Endothelial cell of umbilical vein (primary cell): ENCODE measurements around the gene PLPPR2. TPM values are rescaled to one million over a fixed set of nuclear protein-coding genes. Genes with fewer than 3 reads are reported as not detected.

Source experiments
- BruUV-seq: library from RNA; stranded (reverse); fragments of 400-500 nt; replicated peaks from 2 replicates; lab custom pipeline; 2021; lab: Mats Ljungman, UMichigan
- CTCF ChIA-PET: fragments of 300-600, 350-600 bp; sonication (Branson Sonifier 250); formaldehyde crosslinking; loops from one replicate; lab custom pipeline; 2021; ENCODE audit warnings: antibody characterized with exemption, inconsistent platforms; lab: Charles Lee
- POLR2A ChIA-PET: fragments of 300-600, 350-600 bp; sonication (Branson Sonifier 250); formaldehyde crosslinking; loops from one replicate; lab custom pipeline; 2021; ENCODE audit warnings: antibody characterized with exemption, inconsistent platforms; lab: Charles Lee
- DNase-seq: peaks from one replicate; pipeline ENCODE4 v3.0.0-alpha.2; 2011; ENCODE audit warnings: low read depth, low spot score
- FAIRE-seq: peaks from 2 replicates; lab custom pipeline; 2011; peaks lifted over from hg19 to GRCh38; lab: Jason Lieb, UNC
- H2AFZ ChIP-seq: 2 replicates; pipeline ENCODE4 v1.6.0; 2012; ENCODE audit warnings: low read depth, low read length, control low read depth, inconsistent platforms
- H3K27ac ChIP-seq: 2 replicates; pipeline ENCODE4 v1.5.1; 2011; ENCODE audit warnings: low read depth, mild to moderate bottlenecking, control low read depth, low read length, moderate library complexity; ENCODE audit not compliant: insufficient read depth
- H3K27me3 ChIP-seq, 2 experiments: 2 replicates each; pipeline versions ENCODE4 v1.6.0 to v1.6.1; 2011; ENCODE audit warnings: low read length in 2 of 2, mixed read lengths in 1 of 2; ENCODE audit not compliant: control insufficient read depth in 2 of 2, insufficient read depth in 2 of 2
- H3K36me3 ChIP-seq, 2 experiments: 2 replicates in 1 of 2; 3 replicates in 1 of 2; pipeline ENCODE4 v1.5.1; 2011; ENCODE audit warnings: low read length in 2 of 2, mild to moderate bottlenecking in 1 of 2, moderate library complexity in 1 of 2; ENCODE audit not compliant: control insufficient read depth in 2 of 2, insufficient read depth in 2 of 2; ENCODE audit errors: extremely low read depth in 1 of 2
- H3K4me1 ChIP-seq: 3 replicates; pipeline ENCODE4 v1.5.1; 2011; ENCODE audit warnings: mild to moderate bottlenecking, low read length; ENCODE audit not compliant: control insufficient read depth, insufficient read depth; ENCODE audit errors: extremely low read depth
- H3K4me2 ChIP-seq: 2 replicates; pipeline ENCODE4 v1.6.1; 2011; ENCODE audit warnings: low read length, control low read depth, mixed read lengths; ENCODE audit not compliant: insufficient read depth
- H3K4me3 ChIP-seq, 3 experiments: fragments of 200-600 bp in 1 of 3; sonication (generic), shearing (Covaris generic) in 1 of 3; replicated peaks in 1 of 3; 2 replicates each; pipeline ENCODE4 v1.5.1; 2011 to 2016; ENCODE audit warnings: control low read depth in 3 of 3, low read length in 3 of 3, mild to moderate bottlenecking in 2 of 3, inconsistent platforms in 1 of 3, low read depth in 1 of 3, moderate library complexity in 1 of 3; ENCODE audit not compliant: insufficient read depth in 1 of 3
- H3K79me2 ChIP-seq: 2 replicates; pipeline ENCODE4 v1.6.0; 2012; ENCODE audit warnings: low read length, inconsistent platforms; ENCODE audit not compliant: control insufficient read depth, insufficient read depth
- H3K9ac ChIP-seq: replicated peaks from 2 replicates; pipeline ENCODE3; 2011; ENCODE audit warnings: low read length, control low read depth; ENCODE audit not compliant: insufficient read depth; ENCODE audit errors: extremely low read depth
- H3K9me1 ChIP-seq: replicated peaks from 3 replicates; pipeline ENCODE4 v1.6.0; 2011; ENCODE audit warnings: mild to moderate bottlenecking, low read length; ENCODE audit not compliant: control insufficient read depth, insufficient read depth; ENCODE audit errors: extremely low read depth
- H3K9me3 ChIP-seq: replicated peaks from 2 replicates; pipeline ENCODE4 v1.5.1; 2012; ENCODE audit warnings: low read length, inconsistent platforms; ENCODE audit not compliant: control insufficient read depth, insufficient read depth
- H4K20me1 ChIP-seq: replicated peaks from 2 replicates; pipeline ENCODE3; 2011; ENCODE audit warnings: mild to moderate bottlenecking, low read length; ENCODE audit not compliant: control insufficient read depth, insufficient read depth; ENCODE audit errors: extremely low read depth
- EZH2 ChIP-seq: IDR thresholded peaks from 2 replicates; pipeline ENCODE4 v1.6.1; 2012; ENCODE audit warnings: borderline replicate concordance, low read depth, mild to moderate bottlenecking, moderate library complexity, low read length, inconsistent platforms; ENCODE audit not compliant: severe bottlenecking
- FOS ChIP-seq: IDR thresholded peaks from 2 replicates; pipeline ENCODE4 v1.6.1; 2011; ENCODE audit warnings: mild to moderate bottlenecking, low read length, moderate library complexity, borderline replicate concordance; ENCODE audit not compliant: insufficient read depth
- GATA2 ChIP-seq: IDR thresholded peaks from 2 replicates; pipeline ENCODE4 v1.7.0; 2011; ENCODE audit warnings: low read depth, mild to moderate bottlenecking, moderate library complexity, mixed read lengths, low read length; ENCODE audit not compliant: insufficient read length, insufficient read depth
- JUN ChIP-seq: IDR thresholded peaks from 2 replicates; pipeline ENCODE4 v1.6.1; 2011; ENCODE audit warnings: borderline replicate concordance, low read depth; ENCODE audit not compliant: insufficient read length, insufficient read depth
- MYC ChIP-seq: IDR thresholded peaks from one replicate; pipeline ENCODE4 v1.6.1; 2011; ENCODE audit warnings: mild to moderate bottlenecking, low read depth, low read length
- POLR2A ChIP-seq: IDR thresholded peaks from 2 replicates; pipeline ENCODE4 v1.6.1; 2012; ENCODE audit warnings: low read depth, mild to moderate bottlenecking, control low read depth, low read length
- POLR2AphosphoS5 ChIP-seq: IDR thresholded peaks from 2 replicates; pipeline ENCODE4 v1.6.1; 2012; ENCODE audit warnings: low read depth, mild to moderate bottlenecking, control low read depth, low read length, moderate library complexity; ENCODE audit not compliant: insufficient read depth
- dilution Hi-C: fragments of 300-500 bp; cut with MboI; formaldehyde crosslinking; loops from one replicate; pipeline ENCODE4 v1.15.0; 2019; ENCODE audit warnings: low sequenced_read_pairs; ENCODE audit not compliant: extremely low pct_ligation_motif_present
- intact Hi-C: fragments of 100-400 bp; cut with micrococcal nuclease; formaldehyde crosslinking; loops from one replicate; pipeline ENCODE4 v1.10.0; 2022
- polyA plus RNA-seq, 4 experiments: library from polyadenylated mRNA; depleted of rRNA in 3 of 4; stranded (reverse) in 3 of 4; unstranded in 1 of 4; fragments of >200 nt; gene quantifications; 2 replicates each; pipeline versions ENCODE4 v1.2.1 to v1.2.3, GENCODE V29; 2011 to 2012; ENCODE audit warnings: missing spikeins in 1 of 4
- total RNA-seq: library from RNA; stranded (reverse); gene quantifications from 2 replicates; pipeline ENCODE4 v1.2.3, GENCODE V29; 2021
- TF ChIP-seq, protein P1 (sequence below): IDR thresholded peaks from 2 replicates; pipeline ENCODE4 v1.6.1; 2011; ENCODE audit not compliant: insufficient read depth, insufficient read length
- TF ChIP-seq, protein P2 (sequence below), 2 donors: IDR thresholded peaks; 1 replicate in 1 of 2; 2 replicates in 1 of 2; pipeline ENCODE4 v1.5.1; 2011; ENCODE audit warnings: low read length in 2 of 2, mild to moderate bottlenecking in 2 of 2, moderate library complexity in 2 of 2, control low read depth in 1 of 2, inconsistent platforms in 1 of 2, low read depth in 1 of 2; ENCODE audit not compliant: insufficient read depth in 1 of 2; ENCODE audit errors: extremely low read depth in 1 of 2

PLPPR2 gene
- total and polyA plus RNA-seq, 2 donors (not counting 3 experiments of a cell fraction or from before 2014, with no cell fraction given) = 23.7 to 28.7 TPM

DNA sequence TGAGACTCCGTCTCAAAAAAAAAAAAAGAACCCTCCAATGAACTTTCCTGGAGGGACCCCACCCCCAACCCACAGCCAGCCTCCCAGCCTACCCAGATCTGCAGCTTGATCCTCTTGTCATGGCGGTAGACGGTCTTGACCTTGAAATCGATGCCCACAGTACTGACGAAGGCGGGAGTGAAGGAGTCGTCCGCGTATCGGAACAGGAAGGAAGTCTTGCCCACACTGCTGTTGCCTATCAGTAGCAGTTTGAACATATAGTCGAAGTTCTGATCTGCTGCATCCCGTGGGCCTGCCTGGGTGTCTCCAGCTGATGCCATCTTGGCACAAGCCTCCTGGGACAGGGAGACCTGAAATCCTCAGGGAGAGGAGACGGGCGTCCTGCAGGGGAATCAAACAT, 18.2 kb upstream of the PLPPR2 start:
- POLR2A ChIA-PET = no interaction called here
- intact Hi-C loops = no loop called here
- no peak for FAIRE-seq
- no TSS peak for BruUV-seq
- dilution Hi-C loops = no loop called here
- Histone ChIP-seq H3K9ac (no peak overlapping the region), H3K9me3 (no peaks in the 10 kb centered on the region), H3K4me3 (no peak overlapping the region), H3K27me3 (no peaks in the 10 kb centered on the region), H4K20me1 (no peaks in the 10 kb centered on the region), H3K4me2 (no peak overlapping the region), H3K4me1 (peaks cover 11% of the 10 kb centered on the region), H3K27ac (no peak overlapping the region), H3K79me2 (no peaks in the 10 kb centered on the region), H3K9me1 (no peaks in the 10 kb centered on the region), H2AFZ (no peak overlapping the region), H3K36me3 (peaks cover 0 to 11% of the 10 kb centered on the region in 2 experiments)
- DNase-seq = no peak
- TF ChIP-seq MYC (no peak), FOS (no peak), EZH2 (no peak), POLR2AphosphoS5 (no peak), JUN (no peak), GATA2 (no peak), POLR2A (no peak)
- TF ChIP-seq, protein P1, sequence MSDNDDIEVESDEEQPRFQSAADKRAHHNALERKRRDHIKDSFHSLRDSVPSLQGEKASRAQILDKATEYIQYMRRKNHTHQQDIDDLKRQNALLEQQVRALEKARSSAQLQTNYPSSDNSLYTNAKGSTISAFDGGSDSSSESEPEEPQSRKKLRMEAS = no peak
- TF ChIP-seq, protein P2, sequence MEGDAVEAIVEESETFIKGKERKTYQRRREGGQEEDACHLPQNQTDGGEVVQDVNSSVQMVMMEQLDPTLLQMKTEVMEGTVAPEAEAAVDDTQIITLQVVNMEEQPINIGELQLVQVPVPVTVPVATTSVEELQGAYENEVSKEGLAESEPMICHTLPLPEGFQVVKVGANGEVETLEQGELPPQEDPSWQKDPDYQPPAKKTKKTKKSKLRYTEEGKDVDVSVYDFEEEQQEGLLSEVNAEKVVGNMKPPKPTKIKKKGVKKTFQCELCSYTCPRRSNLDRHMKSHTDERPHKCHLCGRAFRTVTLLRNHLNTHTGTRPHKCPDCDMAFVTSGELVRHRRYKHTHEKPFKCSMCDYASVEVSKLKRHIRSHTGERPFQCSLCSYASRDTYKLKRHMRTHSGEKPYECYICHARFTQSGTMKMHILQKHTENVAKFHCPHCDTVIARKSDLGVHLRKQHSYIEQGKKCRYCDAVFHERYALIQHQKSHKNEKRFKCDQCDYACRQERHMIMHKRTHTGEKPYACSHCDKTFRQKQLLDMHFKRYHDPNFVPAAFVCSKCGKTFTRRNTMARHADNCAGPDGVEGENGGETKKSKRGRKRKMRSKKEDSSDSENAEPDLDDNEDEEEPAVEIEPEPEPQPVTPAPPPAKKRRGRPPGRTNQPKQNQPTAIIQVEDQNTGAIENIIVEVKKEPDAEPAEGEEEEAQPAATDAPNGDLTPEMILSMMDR (IDR thresholded peaks at IDR 0.05; ENCODE audit: extremely low read depth in 1 of 2, insufficient read depth in 1 of 2, low read depth in 1 of 2, low read length in 2 of 2) = no peak
- CTCF ChIA-PET = interaction anchor here (1.0 kb wide), 1 partner anchor 43 kb away, joined by 3 read pairs; no protein-coding TSS in a partner anchor
